Transverse colon (tissue), 3 donors: ENCODE results near the gene CST1.

Experiments
- CTCF ChIP-seq, 5 experiments: fragments of 200-600 bp in 3 of 5; fragments of 450-650 bp in 2 of 5; sonication (generic) in 3 of 5; IDR thresholded peaks; 1 replicate in 2 of 5; 2 replicates in 3 of 5; pipeline ENCODE4 v1.5.1; 2016 to 2017; ENCODE audit warnings: antibody characterized with exemption in 5 of 5, inconsistent platforms in 3 of 5, mild to moderate bottlenecking in 2 of 5, moderate library complexity in 1 of 5
- POLR2A ChIP-seq: fragments of 450-650 bp; IDR thresholded peaks from one replicate; pipeline ENCODE4 v1.6.1; 2016; ENCODE audit warnings: antibody characterized with exemption, mild to moderate bottlenecking, moderate library complexity

- no peak for TF ChIP-seq POLR2A
- no peak for TF ChIP-seq CTCF (IDR thresholded peaks at IDR 0.05)
Observed at GRCh38 chr20:23746321-23746720, 4.4 kb downstream of the CST1 start.
